ENCODE results near the gene KLHDC4.

The KLHDC4 gene

GRCh38 chr16:87698676-87699199 lies 67.0 kb downstream of the KLHDC4 start:
- no peak for DNase-seq (ENCODE audit: low read depth)

DNA sequence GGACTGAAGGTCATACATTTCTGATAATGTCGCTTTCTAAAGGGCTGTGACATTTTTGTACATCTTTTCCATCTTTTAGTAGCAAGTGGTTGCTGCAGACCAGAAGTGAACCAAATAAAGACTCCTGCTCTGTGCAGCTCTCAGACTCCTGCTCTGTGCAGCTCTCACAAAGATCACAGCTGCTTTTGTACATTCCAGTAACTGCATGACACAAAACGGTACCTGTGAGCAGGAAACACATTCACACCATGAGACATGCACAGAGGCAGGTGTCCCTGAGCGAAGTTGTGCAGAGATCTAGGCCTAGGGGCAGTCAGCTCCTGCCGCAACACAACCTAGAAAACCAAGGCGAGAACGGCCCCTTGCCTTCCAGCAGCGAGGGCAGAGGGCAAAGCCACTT lies 67.5 kb downstream of the KLHDC4 start:
- DNase-seq (ENCODE audit: low read depth) = no peak

DNA sequence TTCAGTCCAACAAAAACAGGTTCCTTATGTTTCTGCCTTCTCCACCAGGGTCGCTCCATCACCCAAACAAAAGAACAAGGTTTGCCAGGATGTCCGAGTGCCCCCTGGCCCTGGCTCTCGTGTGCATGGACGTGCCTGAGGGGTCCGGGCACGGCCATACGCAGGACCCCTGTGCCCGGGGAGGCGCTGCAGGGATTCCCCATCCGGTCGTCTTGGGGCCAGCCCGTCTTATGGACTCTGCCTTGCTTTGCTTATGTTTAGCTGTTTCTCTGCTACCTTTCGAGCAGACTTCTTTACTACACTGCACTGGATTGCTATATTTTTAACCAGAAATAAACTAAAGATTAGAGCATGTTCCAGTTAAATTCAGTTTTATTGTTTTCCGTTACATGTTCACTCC lies 68.0 kb downstream of the KLHDC4 start:
- no peak for DNase-seq (ENCODE audit: low read depth)

DNA sequence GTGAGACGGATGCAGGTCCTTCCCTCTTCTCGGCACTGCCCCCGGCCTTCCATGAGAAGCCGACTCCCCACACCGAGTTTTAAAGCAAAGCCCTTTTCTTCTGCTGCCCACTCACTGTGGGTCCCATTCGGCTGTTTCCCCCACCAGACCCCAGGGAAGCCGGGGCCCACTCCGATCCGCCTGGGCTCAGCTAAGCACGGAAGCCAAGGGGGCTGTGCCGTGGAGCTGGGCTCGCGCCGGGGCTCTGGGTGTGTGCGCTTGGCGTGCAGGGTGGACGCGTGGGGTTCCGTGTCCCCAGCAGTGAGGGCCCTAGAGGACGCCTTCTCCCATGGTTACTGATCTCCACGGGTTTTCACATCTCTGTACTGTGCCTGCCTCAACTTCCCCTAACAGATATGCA lies 68.5 kb downstream of the KLHDC4 start:
- no peak for DNase-seq (ENCODE audit: low read depth)

DNA sequence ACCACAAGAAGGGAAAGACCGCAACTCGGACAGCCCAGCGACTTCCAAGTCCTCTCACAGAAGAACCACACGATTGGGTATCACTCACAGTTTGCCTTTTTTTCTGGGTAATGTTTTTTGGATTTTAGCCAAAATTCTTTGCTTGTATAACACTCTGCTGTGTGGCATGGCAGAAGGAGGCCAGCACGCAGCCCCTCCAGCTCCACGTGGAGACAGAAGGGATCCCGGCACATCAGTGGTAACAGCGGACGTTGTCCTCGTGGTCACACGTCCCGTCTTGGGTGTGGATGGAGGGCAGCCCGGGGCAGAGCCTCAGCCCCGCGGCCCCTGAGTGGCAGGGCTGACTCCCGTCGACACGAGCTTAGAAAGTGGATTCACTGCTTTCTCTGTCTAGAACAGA lies 69.1 kb downstream of the KLHDC4 start:
- no peak for DNase-seq (ENCODE audit: low read depth)

DNA sequence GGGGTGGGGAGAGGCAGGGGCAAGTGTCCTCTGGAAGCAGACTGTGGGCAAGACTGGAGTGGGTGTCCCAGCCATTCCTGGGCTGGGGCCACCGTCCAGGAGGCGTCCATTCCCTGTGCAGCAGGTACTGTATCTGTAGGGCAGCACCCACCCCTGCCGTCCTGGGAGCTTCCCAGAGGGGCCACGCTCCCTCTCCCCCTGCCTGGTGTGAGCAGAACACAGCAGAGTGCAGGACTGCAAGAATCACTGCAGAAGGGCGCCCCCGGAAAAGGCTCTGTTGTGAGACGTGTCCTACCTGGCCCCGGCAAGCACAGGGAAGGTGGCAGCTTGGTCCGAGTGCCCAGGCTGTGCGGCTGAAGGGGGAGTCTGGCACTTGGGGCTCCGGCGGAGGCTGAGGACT lies 70.3 kb downstream of the KLHDC4 start:
- no peak for DNase-seq (ENCODE audit: low read depth)

DNA sequence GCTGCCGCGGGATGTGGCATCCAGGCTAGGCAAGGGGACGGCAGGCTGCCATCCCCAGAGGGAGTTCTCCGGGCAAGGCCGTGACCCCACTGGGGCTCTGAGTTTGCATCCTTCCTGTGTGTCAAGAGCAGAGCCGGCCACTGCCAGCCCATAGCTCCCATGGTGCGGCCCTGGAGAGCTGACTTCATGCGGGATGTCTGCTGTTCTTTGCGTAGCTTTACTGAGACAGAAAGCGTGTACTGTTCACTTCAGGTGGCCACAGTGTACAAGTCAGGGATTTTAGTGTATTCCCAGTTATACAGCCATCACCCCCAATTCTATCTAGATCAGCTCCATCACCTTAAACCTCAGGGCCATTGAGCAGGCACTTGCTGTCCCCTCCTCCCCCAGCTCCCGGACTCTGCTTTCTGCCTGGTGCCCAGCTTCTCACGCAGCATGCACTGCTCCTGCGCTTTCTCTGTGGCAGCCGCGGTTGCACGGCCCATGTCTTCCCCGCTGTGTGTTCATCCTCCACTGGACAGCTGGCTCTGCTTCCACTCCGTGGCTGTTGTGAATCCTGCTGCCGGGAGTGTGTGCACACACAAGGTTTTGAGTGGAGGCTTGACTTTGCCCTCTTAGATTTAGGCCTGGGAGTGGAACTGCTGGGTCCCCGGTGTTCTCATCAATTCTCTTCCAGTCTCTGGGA lies 71.2 kb downstream of the KLHDC4 start:
- DNase-seq (ENCODE audit: low read depth) = no peak

DNA sequence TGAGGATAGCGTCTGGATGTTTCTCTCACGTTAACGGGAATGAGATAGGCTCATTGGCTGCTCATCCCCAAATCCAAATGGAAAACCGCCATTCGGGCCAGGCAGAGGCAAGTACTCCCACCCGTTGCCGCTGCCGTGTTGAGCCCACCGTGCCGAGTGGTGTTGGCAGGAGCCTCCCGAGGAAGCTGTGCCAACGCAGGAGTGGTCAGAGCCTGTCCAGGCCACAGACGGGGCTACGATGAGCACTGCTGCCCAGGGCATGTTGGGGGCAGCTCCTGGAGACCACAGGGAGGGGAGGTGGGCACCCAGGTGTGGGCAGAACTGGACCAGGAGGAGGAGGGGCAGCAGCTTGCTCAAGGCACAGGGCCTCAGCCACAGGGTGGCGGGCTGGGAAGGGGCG lies 72.0 kb downstream of the KLHDC4 start:
- no peak for DNase-seq (ENCODE audit: low read depth)

GRCh38 chr16:87692756-87693155 lies 73.0 kb downstream of the KLHDC4 start:
- no peak for DNase-seq (ENCODE audit: low read depth)

- no peak for DNase-seq (ENCODE audit: low read depth)
These were observed 73.6 kb downstream of the KLHDC4 start for GRCh38 chr16:87692176-87692575.

GRCh38 chr16:87691686-87692079 lies 74.1 kb downstream of the KLHDC4 start:
- no peak for DNase-seq (ENCODE audit: low read depth)

- no peak for DNase-seq (ENCODE audit: low read depth)
These were observed 74.7 kb downstream of the KLHDC4 start for GRCh38 chr16:87690911-87691685.

DNA sequence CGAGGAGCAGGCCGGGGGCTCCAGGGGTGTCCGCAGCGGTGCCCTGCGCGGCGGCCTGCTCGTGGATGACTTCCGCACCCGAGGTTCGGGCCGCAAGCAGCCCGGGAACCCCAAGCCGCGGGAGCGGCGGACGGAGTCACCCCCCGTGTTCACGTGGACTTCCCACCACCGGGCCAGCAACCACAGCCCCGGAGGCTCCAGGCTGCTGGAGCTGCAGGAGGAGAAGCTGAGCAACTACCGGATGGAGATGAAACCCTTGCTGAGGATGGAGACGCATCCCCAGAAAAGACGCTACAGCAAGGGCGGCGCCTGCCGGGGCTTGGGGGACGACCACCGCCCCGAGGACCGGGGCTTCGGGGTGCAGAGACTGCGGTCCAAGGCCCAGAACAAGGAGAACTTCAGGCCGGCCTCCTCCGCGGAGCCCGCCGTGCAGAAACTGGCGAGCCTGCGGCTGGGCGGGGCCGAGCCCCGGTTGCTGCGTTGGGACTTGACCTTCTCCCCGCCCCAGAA lies 75.8 kb downstream of the KLHDC4 start:
- no peak for DNase-seq (ENCODE audit: low read depth)

GRCh38 chr16:87688876-87689815 lies 76.6 kb downstream of the KLHDC4 start:
- no peak for DNase-seq (ENCODE audit: low read depth)

GRCh38 chr16:87687998-87688529 lies 77.7 kb downstream of the KLHDC4 start:
- no peak for DNase-seq (ENCODE audit: low read depth)

DNA sequence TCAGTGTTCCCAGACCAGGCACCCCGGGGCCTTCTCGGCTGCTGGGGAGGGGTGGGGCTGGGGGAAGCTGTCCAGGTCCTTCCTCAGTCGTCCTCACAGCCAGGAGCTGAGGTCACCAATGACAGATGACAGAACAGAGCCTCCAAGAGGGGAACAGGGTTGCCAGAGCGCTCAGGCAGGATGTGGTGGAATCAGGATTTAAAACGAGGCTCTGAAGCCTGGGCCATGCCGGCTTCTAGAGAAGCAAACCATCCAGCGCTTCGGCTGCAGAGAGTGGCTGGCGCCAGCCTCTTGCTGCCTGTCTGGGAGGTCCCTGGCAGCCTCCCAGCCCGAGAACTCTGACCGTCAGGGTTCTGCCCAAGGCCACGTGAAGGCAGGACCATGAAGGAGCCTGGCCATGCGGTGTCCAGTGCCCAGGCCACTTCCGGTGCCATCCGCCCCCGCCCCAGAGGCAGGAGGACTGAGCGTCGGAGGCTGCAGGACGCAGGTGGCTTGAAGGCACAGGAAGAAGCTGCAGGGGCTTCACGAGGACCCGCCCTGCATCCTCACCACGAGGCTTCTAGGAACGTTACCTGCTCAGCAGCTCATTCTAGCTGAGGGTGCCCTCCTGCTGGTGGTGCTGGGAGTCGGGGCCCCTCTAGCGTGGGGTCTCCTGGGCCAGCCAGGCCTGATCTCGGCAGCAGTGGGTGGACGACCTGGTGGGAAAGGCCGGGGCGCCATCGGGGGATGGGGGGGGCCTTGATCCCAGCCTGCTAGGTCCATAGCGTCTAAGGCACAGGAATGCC lies 78.5 kb downstream of the KLHDC4 start:
- no peak for DNase-seq (ENCODE audit: low read depth)

- DNase-seq (ENCODE audit: low read depth) = no peak
These were observed 79.1 kb downstream of the KLHDC4 start for GRCh38 chr16:87686697-87687096.

GRCh38 chr16:87685766-87686165 lies 80.0 kb downstream of the KLHDC4 start:
- no peak for DNase-seq (ENCODE audit: low read depth)

- no peak for DNase-seq (ENCODE audit: low read depth)
These were observed 80.4 kb downstream of the KLHDC4 start for GRCh38 chr16:87685405-87685755.

DNA sequence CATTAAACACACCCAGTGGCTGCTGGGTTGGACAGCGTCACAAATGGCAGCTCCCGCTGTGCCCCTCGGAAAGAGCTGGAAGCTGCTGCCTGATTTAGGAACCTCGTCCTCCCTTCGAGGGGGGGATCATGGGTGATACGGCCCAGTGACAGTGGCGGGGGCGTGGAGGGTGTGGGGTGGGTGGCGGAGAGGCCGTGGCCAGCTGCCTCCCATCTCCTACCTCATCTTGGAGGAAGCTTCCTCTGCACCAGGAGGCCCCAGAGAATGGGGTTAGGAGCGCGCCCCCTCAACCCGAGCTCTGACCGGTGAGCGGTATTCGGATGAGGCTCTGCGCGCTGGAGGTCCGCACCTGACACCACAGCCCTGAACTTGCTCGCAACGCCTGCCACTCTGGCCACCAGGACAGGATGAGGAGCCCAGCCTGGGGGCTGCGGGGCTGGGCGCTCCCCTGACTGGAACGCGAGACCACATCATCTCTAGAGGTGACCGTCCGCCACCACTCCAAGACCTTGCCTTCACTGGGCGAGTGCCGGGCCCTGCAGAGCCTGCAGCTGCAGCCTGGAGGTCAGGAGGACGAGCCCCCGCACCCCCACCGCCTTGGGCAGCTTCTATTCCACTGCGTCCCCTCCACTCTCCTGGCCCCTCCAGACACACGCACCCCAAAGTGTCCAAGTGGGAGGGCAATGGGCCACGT lies 80.9 kb downstream of the KLHDC4 start:
- no peak for DNase-seq (ENCODE audit: low read depth)

All from activated T-cell treated with anti-CD3 and anti-CD28 coated beads for 24 hours (primary cell).